MM.1S (cell line): ENCODE measurements around the gene ING3.

Source experiments
- DNase-seq: peaks from one replicate; pipeline ENCODE4 v3.0.0-alpha.2; 2015
- H2AFZ ChIP-seq: fragments of 300-600 bp; sonication (generic); 2 replicates; pipeline ENCODE4 v1.6.0; 2016; ENCODE audit warnings: antibody characterized with exemption, low read length
- H3F3A ChIP-seq: fragments of 300-600 bp; sonication (generic); 2 replicates; pipeline ENCODE4 v1.6.1; 2016; ENCODE audit warnings: mild to moderate bottlenecking, antibody characterized with exemption, low read length, moderate library complexity, mixed read lengths; ENCODE audit not compliant: insufficient read depth
- H3K27ac ChIP-seq: fragments of 300-600 bp; sonication (generic); 2 replicates; pipeline ENCODE4 v1.5.1; 2016; ENCODE audit warnings: mild to moderate bottlenecking, low read length
- H3K27me3 ChIP-seq: fragments of 300-600 bp; sonication (generic); replicated peaks from 2 replicates; pipeline ENCODE4 v1.6.0; 2016; ENCODE audit warnings: low read length; ENCODE audit not compliant: insufficient read depth
- H3K36me3 ChIP-seq: fragments of 300-600 bp; sonication (generic); replicated peaks from 2 replicates; pipeline ENCODE4 v1.6.1; 2016; ENCODE audit warnings: mild to moderate bottlenecking, low read length, mixed read lengths; ENCODE audit not compliant: insufficient read depth
- H3K4me1 ChIP-seq: fragments of 300-600 bp; sonication (generic); 2 replicates; pipeline ENCODE4 v1.6.1; 2016; ENCODE audit warnings: low read length, mixed read lengths
- H3K4me2 ChIP-seq: fragments of 300-600 bp; sonication (generic); 2 replicates; pipeline ENCODE4 v1.6.0; 2016; ENCODE audit warnings: low read depth, low read length
- H3K4me3 ChIP-seq: fragments of 300-600 bp; sonication (generic); 2 replicates; pipeline ENCODE4 v1.5.1; 2016; ENCODE audit warnings: low read length, mixed read lengths
- H3K79me2 ChIP-seq: fragments of 300-600 bp; sonication (generic); 2 replicates; pipeline ENCODE4 v1.6.1; 2016; ENCODE audit warnings: mixed run types, low read length, mixed read lengths
- H3K9ac ChIP-seq: fragments of 300-600 bp; sonication (generic); 2 replicates; pipeline ENCODE4 v1.6.1; 2016; ENCODE audit warnings: low read length, mixed read lengths
- H3K9me2 ChIP-seq: fragments of 300-600 bp; sonication (generic); replicated peaks from 2 replicates; pipeline ENCODE4 v1.6.1; 2016; ENCODE audit warnings: mild to moderate bottlenecking, low read length, mixed read lengths; ENCODE audit not compliant: insufficient read depth
- H3K9me3 ChIP-seq: fragments of 300-600 bp; sonication (generic); replicated peaks from 2 replicates; pipeline ENCODE4 v1.6.1; 2016; ENCODE audit warnings: mild to moderate bottlenecking, low read length, mixed read lengths; ENCODE audit not compliant: insufficient read depth
- H4K20me1 ChIP-seq: fragments of 300-600 bp; sonication (generic); 2 replicates; pipeline ENCODE4 v1.6.1; 2016; ENCODE audit warnings: mild to moderate bottlenecking, low read length, moderate library complexity, mixed read lengths; ENCODE audit not compliant: insufficient read depth
- EZH2 ChIP-seq: fragments of 300-600 bp; sonication (generic); optimal IDR thresholded peaks from 2 replicates; pipeline ENCODE3; 2017; ENCODE audit warnings: low read depth, mild to moderate bottlenecking, antibody characterized with exemption, low read length, mixed read lengths
- EZH2phosphoT487 ChIP-seq: fragments of 300-600 bp; sonication (generic); IDR thresholded peaks from 2 replicates; pipeline ENCODE4 v1.6.1; 2018; ENCODE audit warnings: antibody characterized with exemption, low read length
- TF ChIP-seq, protein P1 (sequence below): fragments of 300-600 bp; sonication (generic); IDR thresholded peaks from 2 replicates; pipeline ENCODE4 v1.5.1; 2016; ENCODE audit warnings: antibody characterized with exemption, low read length, mixed read lengths

The ING3 gene

DNA sequence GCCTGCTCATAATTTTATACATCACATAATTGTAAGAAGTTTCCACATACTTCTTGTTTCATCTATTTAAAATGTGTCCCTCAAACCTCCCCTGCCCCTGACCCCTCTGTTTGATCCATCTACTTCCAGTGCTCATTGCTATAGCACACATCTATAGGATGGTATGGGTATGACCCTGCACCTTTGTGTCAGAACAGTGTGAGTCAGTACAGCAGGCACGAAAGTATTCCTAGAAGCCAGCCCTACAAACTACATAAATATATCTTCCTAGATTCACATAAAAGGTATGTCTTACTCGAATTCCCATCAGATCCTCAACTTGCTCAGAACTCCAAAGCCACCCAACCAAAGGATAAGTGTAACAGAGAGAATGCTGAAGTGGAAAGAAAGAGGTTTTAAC, 25.7 kb upstream of the ING3 start:
- no peaks in the 10 kb centered on the region for H3K27me3 ChIP-seq
- H3K9me2 ChIP-seq: no peaks in the 10 kb centered on the region
- no peak overlapping the region for H3K27ac ChIP-seq
- no peaks in the 10 kb centered on the region for H3K79me2 ChIP-seq
- no peak overlapping the region for H3K4me2 ChIP-seq
- H3F3A ChIP-seq: no peaks in the 10 kb centered on the region
- no peak for DNase-seq
- no peak overlapping the region for H3K4me3 ChIP-seq
- TF ChIP-seq EZH2phosphoT487 (no peak), EZH2 (no peak)
- TF ChIP-seq, protein P1, sequence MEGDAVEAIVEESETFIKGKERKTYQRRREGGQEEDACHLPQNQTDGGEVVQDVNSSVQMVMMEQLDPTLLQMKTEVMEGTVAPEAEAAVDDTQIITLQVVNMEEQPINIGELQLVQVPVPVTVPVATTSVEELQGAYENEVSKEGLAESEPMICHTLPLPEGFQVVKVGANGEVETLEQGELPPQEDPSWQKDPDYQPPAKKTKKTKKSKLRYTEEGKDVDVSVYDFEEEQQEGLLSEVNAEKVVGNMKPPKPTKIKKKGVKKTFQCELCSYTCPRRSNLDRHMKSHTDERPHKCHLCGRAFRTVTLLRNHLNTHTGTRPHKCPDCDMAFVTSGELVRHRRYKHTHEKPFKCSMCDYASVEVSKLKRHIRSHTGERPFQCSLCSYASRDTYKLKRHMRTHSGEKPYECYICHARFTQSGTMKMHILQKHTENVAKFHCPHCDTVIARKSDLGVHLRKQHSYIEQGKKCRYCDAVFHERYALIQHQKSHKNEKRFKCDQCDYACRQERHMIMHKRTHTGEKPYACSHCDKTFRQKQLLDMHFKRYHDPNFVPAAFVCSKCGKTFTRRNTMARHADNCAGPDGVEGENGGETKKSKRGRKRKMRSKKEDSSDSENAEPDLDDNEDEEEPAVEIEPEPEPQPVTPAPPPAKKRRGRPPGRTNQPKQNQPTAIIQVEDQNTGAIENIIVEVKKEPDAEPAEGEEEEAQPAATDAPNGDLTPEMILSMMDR: no peak
- H3K36me3 ChIP-seq: no peaks in the 10 kb centered on the region
- H3K9me3 ChIP-seq: no peaks in the 10 kb centered on the region
- H4K20me1 ChIP-seq: no peaks in the 10 kb centered on the region
- H3K4me1 ChIP-seq: no peaks in the 10 kb centered on the region
- no peak overlapping the region for H2AFZ ChIP-seq
- no peak overlapping the region for H3K9ac ChIP-seq

DNA sequence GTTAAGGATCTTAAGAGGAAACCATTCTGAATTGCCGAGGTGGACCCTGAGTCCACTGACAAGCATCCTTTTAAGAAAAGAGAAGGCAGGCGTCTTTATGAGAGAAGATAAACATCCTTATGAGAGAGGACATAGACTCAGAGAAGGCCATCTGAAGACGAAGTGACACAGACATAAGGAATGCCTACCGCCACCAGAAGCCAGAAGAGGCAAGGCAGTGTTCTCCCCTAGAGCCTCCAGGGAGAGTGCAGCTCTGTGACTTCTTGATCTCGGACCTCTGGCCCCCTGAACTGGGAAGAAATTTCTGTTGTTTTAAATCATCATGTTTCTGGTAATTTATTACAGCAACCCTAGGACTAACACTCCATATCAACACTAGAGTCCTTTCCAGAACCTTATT, 25.2 kb upstream of the ING3 start:
- Histone ChIP-seq H3F3A (no peaks in the 10 kb centered on the region), H3K9me2 (no peaks in the 10 kb centered on the region), H3K4me2 (no peak overlapping the region), H3K27me3 (no peaks in the 10 kb centered on the region), H3K9me3 (no peaks in the 10 kb centered on the region), H3K4me3 (no peak overlapping the region), H3K9ac (no peak overlapping the region), H3K27ac (no peak overlapping the region), H3K36me3 (no peaks in the 10 kb centered on the region), H3K79me2 (no peaks in the 10 kb centered on the region), H4K20me1 (no peaks in the 10 kb centered on the region), H2AFZ (no peak overlapping the region), H3K4me1 (no peaks in the 10 kb centered on the region)
- DNase-seq: no peak
- no peak for TF ChIP-seq EZH2phosphoT487
- no peak for TF ChIP-seq EZH2

DNA sequence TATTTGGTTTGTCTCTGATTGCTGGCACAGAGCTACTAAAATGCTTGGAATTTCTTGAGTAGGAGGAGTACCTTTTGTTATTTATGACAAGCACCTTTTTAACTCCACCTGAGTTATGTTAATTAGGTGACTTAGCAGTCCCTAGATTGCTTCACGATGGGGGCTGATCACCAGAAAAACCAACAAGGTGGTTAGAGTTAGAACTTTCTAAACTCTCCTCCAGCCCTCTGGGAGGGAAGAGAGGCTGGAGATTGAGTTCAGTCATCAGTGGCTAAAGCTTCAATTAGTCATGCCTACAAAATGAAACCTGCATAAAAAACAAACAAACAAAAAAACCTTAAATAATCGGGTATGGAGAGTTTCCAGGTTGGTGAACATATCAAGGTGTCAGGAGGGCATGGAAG, 23.6 kb upstream of the ING3 start:
- H3K4me2 ChIP-seq: no peak overlapping the region
- no peaks in the 10 kb centered on the region for H3K4me1 ChIP-seq
- H3K9me2 ChIP-seq: no peaks in the 10 kb centered on the region
- no peaks in the 10 kb centered on the region for H3K79me2 ChIP-seq
- no peaks in the 10 kb centered on the region for H3K9me3 ChIP-seq
- H3K27ac ChIP-seq: no peak overlapping the region
- no peaks in the 10 kb centered on the region for H3K27me3 ChIP-seq
- DNase-seq: no peak
- no peak overlapping the region for H3K4me3 ChIP-seq
- no peaks in the 10 kb centered on the region for H3K36me3 ChIP-seq
- H2AFZ ChIP-seq: no peak overlapping the region
- no peak overlapping the region for H3K9ac ChIP-seq
- H4K20me1 ChIP-seq: no peaks in the 10 kb centered on the region
- TF ChIP-seq EZH2 (no peak), EZH2phosphoT487 (no peak)
- TF ChIP-seq, protein P1: no peak
- no peaks in the 10 kb centered on the region for H3F3A ChIP-seq

DNA sequence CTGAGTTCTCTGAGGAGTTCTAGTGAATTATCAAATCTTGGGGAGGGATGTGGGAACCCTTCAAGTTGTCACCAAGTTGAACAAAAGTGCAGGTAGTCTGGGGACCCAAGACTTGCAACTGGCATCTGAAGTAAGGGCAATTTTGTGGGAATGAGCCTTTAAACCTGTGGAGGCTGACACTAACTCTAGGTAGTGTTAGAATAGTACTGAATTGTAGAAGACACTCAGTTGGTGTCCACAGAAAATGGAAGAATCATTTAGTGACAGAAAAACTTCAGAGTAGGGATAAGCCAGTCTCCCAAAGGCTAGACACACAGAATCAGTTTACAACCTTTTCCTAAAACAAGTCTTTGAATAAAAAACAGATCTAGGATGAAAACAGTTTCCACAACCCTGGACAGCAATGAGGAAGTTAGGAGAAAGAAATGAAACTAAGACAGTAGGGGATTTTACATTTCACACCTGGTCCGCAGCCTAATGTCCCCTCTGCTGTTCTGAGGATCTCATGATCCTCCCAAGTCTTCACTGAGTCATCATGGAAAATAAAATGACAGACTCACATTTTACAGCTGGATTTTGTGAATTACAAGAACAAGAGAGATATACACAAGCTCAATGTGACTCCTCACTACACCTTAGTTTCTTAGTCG, 23.0 kb upstream of the ING3 start:
- H3F3A ChIP-seq: no peaks in the 10 kb centered on the region
- H3K79me2 ChIP-seq: no peaks in the 10 kb centered on the region
- TF ChIP-seq EZH2 (no peak), EZH2phosphoT487 (no peak)
- TF ChIP-seq, protein P1: no peak
- H3K27ac ChIP-seq: no peak overlapping the region
- DNase-seq: no peak
- no peaks in the 10 kb centered on the region for H3K9me2 ChIP-seq
- H2AFZ ChIP-seq: no peak overlapping the region
- no peaks in the 10 kb centered on the region for H3K36me3 ChIP-seq
- H3K4me2 ChIP-seq: no peak overlapping the region
- no peaks in the 10 kb centered on the region for H3K27me3 ChIP-seq
- no peaks in the 10 kb centered on the region for H3K9me3 ChIP-seq
- H3K4me1 ChIP-seq: no peaks in the 10 kb centered on the region
- no peak overlapping the region for H3K4me3 ChIP-seq
- no peak overlapping the region for H3K9ac ChIP-seq
- no peaks in the 10 kb centered on the region for H4K20me1 ChIP-seq
